GM10266 (cell line): ENCODE data around the gene UPP1.

Experiments used
- DNase-seq: peaks from one replicate; pipeline ENCODE4 v3.0.0; 2012; ENCODE audit errors: extremely low spot score
- CTCF ChIP-seq: IDR thresholded peaks from 2 replicates; pipeline ENCODE4 v1.5.1; 2012; ENCODE audit warnings: mild to moderate bottlenecking, low read depth; ENCODE audit not compliant: control insufficient read depth, insufficient read depth; ENCODE audit errors: missing control alignments

The UPP1 gene

GRCh38 chr7:48048113-48048512 is 41.0 kb upstream of the UPP1 start:
- no peak for DNase-seq
- no peak for TF ChIP-seq CTCF

DNA sequence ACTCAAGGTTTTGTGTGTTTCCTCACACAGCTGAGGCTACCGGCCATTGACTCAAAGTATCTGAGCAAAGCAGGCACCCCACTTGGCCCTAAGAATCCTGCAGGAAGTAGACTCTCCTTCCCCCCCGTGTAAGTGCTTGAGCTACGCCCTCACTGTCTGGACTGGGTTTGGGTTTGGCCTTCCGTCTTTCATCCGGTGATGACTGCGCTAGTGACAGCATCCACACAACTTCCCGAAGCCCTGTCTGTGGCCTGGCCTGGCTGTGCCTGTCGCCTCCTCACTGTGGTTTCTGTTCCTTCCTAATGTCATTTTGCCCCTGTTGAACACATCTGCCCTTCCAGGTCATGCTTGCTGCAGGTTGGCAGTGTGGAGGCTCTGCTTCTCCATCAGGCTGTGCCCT is 39.2 kb upstream of the UPP1 start:
- no peak for TF ChIP-seq CTCF
- no peak for DNase-seq

- no peak for DNase-seq
- TF ChIP-seq CTCF: no peak
Observed at GRCh38 chr7:48052748-48053147, 36.3 kb upstream of the UPP1 start.

DNA sequence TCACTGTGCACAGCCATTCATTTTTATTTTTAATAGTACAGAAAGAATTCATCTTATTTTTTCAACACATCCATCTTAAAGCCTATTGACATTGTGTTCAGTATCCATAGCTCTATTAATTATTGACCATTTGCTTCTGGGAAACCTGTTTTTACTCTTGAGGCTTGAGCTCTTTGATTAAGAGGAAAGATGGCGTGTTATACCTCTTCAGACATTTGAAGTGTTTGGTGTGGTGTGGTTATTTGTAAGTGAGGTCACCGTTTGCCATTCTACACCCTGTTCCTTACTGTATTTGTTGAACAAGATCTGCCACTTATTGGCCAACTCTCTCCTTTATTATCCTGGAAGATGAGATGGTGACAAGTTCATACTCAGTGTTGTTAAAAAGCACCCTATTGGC is 35.3 kb upstream of the UPP1 start:
- DNase-seq: no peak
- TF ChIP-seq CTCF: no peak

GRCh38 chr7:48058990-48059389 is 30.1 kb upstream of the UPP1 start:
- no peak for TF ChIP-seq CTCF
- no peak for DNase-seq

DNA sequence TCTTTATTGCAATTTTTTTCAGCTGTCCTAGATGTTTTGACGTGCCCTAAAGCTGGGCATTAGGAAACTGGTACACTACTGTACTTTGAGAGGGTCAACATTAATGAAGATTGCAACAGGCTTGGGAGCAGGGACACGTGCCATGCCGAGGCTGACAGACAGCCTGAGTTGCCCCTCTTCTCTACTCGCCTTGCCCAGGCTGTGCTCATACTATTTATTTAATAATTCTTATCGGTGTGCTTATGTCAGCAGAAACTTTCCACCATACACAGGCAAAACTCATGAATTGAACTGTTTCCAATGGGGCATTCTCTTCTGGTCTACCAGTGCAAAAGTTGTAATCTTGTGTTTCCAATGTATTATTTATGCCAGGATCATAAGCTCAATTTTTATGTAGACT is 29.4 kb upstream of the UPP1 start:
- TF ChIP-seq CTCF: no peak
- no peak for DNase-seq

DNA sequence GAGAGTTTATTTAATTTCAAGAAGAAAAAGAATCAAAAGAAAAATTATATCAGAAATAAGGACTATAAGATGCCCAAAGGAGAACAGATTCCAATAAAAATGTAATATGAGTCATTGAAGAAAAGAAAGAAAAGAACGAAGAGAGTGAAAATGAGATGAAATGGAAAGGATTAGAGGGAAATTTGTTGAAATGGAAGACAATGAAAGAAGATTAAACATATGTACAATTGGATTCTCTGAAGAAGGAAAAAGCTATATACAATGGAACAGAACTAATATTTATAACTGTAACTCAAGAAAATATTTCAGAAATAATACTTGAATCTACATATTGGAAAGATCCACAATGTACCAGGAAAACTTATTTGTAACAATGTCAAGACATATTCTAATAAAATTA is 25.1 kb upstream of the UPP1 start:
- no peak for TF ChIP-seq CTCF
- DNase-seq: no peak

- no peak for DNase-seq
Observed at GRCh38 chr7:48067475-48067874, 21.6 kb upstream of the UPP1 start.

More at GRCh38 chr7:48067475-48067874, 21.6 kb upstream of the UPP1 start:
- no peak for TF ChIP-seq CTCF
